Measurements from ENCODE around the gene UBE2D4. TPM values are rescaled to one million over a fixed set of nuclear protein-coding genes. Genes with fewer than 3 reads are reported as not detected.

UBE2D4 gene
- total RNA-seq, 1 experiment from 2014 or later, result 6.4 TPM

- Mint-ChIP-seq H3K4me3 (no peak overlapping the region; a peak in 1 of 5 replicates), H3K9me3 (no peaks in the 10 kb centered on the region; a peak in 1 of 5 replicates), H3K27me3 (ENCODE audit: low read depth) (no peaks in the 10 kb centered on the region), H3K36me3 (ENCODE audit: insufficient read depth in 1 of 3, low read depth in 3 of 3) (peaks cover 11 to 78% (median 53%) of the 10 kb centered on the region in 3 experiments), H3K4me1 (peaks cover 10 to 16% of the 10 kb centered on the region in 2 experiments), H3K27ac (peak overlapping the region; percentile 66 to 76 (median 70); a peak in 4 of 7 replicates)
- no peak overlapping the region for H3K56ac ChIP-seq (ENCODE audit: insufficient read length, low read depth, low read length)
- peaks cover 4% of the 10 kb centered on the region; the same call in 1 of the 2 replicates for H3K4me1 ChIP-seq (ENCODE audit: insufficient read depth, low read length)
- H2AK5ac ChIP-seq (ENCODE audit: insufficient read length, low read length), result no peak overlapping the region
- no peak for DNase-seq
- no peak overlapping the region for H3K14ac ChIP-seq (ENCODE audit: insufficient read depth, low read length)
- no peaks in the 10 kb centered on the region for H3K23me2 ChIP-seq (ENCODE audit: insufficient read length, low read depth, low read length, poor library complexity, severe bottlenecking)
- no peak overlapping the region for H3K9ac ChIP-seq (ENCODE audit: extremely low read depth, insufficient read length, low read length)
- H4K5ac ChIP-seq (ENCODE audit: insufficient read length, low read depth, low read length), result no peak overlapping the region
- no peaks in the 10 kb centered on the region for H3K79me1 ChIP-seq (ENCODE audit: insufficient read depth, low read depth, low read length, poor library complexity, severe bottlenecking)
- H2BK15ac ChIP-seq (ENCODE audit: low read depth, low read length), result no peak overlapping the region
- no peaks in the 10 kb centered on the region for H3K79me2 ChIP-seq (ENCODE audit: insufficient read depth, low read length)
- no peak overlapping the region for H3T11ph ChIP-seq (ENCODE audit: low read length)
- no peak for TF ChIP-seq CTCF (conservative IDR thresholded peaks at IDR 0.05)
- H3K9me3 ChIP-seq (ENCODE audit: control insufficient read depth, low read depth, low read length), result no peaks in the 10 kb centered on the region
- no peak overlapping the region for H4K91ac ChIP-seq (ENCODE audit: insufficient read length, low read depth, low read length)
- no peak overlapping the region for H2AFZ ChIP-seq (ENCODE audit: low read length)
- H3K23ac ChIP-seq (ENCODE audit: insufficient read length, low read depth, low read length), result no peak overlapping the region
- H2BK120ac ChIP-seq (ENCODE audit: low read depth, low read length, poor library complexity, severe bottlenecking), result no peak overlapping the region
- no peak overlapping the region for H2BK20ac ChIP-seq (ENCODE audit: low read depth, low read length, poor library complexity, severe bottlenecking)
- no peak overlapping the region for H3K4ac ChIP-seq (ENCODE audit: low read depth, low read length)
- H3K18ac ChIP-seq (ENCODE audit: insufficient read length, low read depth, low read length), result no peak overlapping the region
- no peak overlapping the region for H3K27ac ChIP-seq (ENCODE audit: insufficient read length, low read depth, low read length)
- H3K27me3 ChIP-seq (ENCODE audit: insufficient read depth, low read length), result no peaks in the 10 kb centered on the region
- H2BK12ac ChIP-seq (ENCODE audit: insufficient read length, low read depth, low read length), result no peak overlapping the region
- H2BK5ac ChIP-seq (ENCODE audit: insufficient read length, low read length), result no peak overlapping the region
- H4K8ac ChIP-seq (replicated peaks; ENCODE audit: insufficient read length, low read depth, low read length), result no peak overlapping the region
- WGBS (ENCODE audit: extremely low coverage, insufficient read length, low lambda C conversion rate), result no CpG with 5 or more reads among the region's 5 CpGs
- no peak overlapping the region for H3K4me2 ChIP-seq (ENCODE audit: insufficient read depth, insufficient read length, low read length)
- H4K20me1 ChIP-seq (ENCODE audit: control insufficient read depth, insufficient read depth, insufficient read length), result no peaks in the 10 kb centered on the region
Observed at GRCh38 chr7:43880596-43880995, 45.6 kb upstream of the UBE2D4 start.
